ENCODE results near the gene CENPC. TPM values are rescaled to one million over a fixed set of nuclear protein-coding genes. Genes with fewer than 3 reads are reported as not detected.

The CENPC gene
- total RNA-seq, 1 experiment from 2014 or later, result 19.1 TPM

DNA sequence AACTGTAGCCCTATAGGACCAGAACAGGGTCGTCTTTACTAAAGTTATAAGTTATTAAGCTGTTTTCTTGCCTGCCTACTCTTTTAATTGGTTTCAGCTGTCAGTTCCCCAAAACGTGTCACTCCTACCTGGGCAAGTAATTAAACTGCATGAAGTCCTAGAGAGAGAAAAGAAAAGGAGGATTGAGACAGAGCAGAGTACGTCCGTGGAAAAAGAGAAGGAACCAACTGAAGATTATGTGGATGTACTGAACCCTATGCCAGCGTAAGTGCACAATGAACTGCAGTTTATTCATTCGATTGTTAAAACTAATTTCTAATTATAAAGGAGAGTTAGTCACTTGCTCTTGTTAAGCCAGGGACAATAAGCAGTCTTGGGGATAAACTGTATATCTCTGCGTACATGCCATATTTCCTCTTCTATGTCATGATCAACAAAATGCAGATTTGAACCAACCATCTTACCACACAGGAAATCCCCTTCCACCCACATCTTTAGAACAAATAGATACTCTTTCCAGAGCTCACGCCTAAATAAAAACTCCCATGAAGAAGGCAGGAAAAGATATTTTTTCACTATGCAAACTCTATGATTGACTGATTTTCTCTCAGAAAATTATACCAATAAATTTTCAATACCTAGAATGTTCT lies 36.0 kb upstream of the CENPC start:
- TF ChIP-seq FOXP1 (CRISPR knock-in tag; IDR thresholded peaks at IDR 0.05; ENCODE audit: borderline replicate concordance) (no peak), IRF2 (CRISPR knock-in tag; IDR thresholded peaks at IDR 0.05; ENCODE audit: borderline replicate concordance, low read depth) (no peak), MXD4 (CRISPR knock-in tag; IDR thresholded peaks at IDR 0.05; ENCODE audit: borderline replicate concordance) (no peak), ATF1 (CRISPR knock-in tag; IDR thresholded peaks at IDR 0.05) (no peak), NFYB (CRISPR knock-in tag; conservative IDR thresholded peaks at IDR 0.05; ENCODE audit: low read depth) (no peak), GRHL2 (CRISPR knock-in tag; IDR thresholded peaks at IDR 0.05; ENCODE audit: insufficient replicate concordance, severe bottlenecking) (no peak), NR1H2 (CRISPR knock-in tag; IDR thresholded peaks at IDR 0.05) (no peak), ZNF671 (CRISPR knock-in tag; IDR thresholded peaks at IDR 0.05) (no peak), ZNF317 (CRISPR knock-in tag; IDR thresholded peaks at IDR 0.05; ENCODE audit: borderline replicate concordance, low read depth) (no peak), NFE2L1 (CRISPR knock-in tag; IDR thresholded peaks at IDR 0.05) (no peak), ETV6 (CRISPR knock-in tag; IDR thresholded peaks at IDR 0.05) (no peak), MYBL2 (CRISPR knock-in tag; IDR thresholded peaks at IDR 0.05) (no peak)
- TF ChIP-seq, protein P1, sequence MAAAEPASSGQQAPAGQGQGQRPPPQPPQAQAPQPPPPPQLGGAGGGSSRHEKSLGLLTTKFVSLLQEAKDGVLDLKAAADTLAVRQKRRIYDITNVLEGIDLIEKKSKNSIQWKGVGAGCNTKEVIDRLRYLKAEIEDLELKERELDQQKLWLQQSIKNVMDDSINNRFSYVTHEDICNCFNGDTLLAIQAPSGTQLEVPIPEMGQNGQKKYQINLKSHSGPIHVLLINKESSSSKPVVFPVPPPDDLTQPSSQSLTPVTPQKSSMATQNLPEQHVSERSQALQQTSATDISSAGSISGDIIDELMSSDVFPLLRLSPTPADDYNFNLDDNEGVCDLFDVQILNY (CRISPR knock-in tag; IDR thresholded peaks at IDR 0.05), result no peak
- TF ChIP-seq, protein P2, sequence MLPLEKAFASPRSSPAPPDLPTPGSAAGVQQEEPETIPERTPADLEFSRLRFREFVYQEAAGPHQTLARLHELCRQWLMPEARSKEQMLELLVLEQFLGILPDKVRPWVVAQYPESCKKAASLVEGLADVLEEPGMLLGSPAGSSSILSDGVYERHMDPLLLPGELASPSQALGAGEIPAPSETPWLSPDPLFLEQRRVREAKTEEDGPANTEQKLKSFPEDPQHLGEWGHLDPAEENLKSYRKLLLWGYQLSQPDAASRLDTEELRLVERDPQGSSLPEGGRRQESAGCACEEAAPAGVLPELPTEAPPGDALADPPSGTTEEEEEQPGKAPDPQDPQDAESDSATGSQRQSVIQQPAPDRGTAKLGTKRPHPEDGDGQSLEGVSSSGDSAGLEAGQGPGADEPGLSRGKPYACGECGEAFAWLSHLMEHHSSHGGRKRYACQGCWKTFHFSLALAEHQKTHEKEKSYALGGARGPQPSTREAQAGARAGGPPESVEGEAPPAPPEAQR (CRISPR knock-in tag; IDR thresholded peaks at IDR 0.05), result no peak
- TF ChIP-seq, protein P3, sequence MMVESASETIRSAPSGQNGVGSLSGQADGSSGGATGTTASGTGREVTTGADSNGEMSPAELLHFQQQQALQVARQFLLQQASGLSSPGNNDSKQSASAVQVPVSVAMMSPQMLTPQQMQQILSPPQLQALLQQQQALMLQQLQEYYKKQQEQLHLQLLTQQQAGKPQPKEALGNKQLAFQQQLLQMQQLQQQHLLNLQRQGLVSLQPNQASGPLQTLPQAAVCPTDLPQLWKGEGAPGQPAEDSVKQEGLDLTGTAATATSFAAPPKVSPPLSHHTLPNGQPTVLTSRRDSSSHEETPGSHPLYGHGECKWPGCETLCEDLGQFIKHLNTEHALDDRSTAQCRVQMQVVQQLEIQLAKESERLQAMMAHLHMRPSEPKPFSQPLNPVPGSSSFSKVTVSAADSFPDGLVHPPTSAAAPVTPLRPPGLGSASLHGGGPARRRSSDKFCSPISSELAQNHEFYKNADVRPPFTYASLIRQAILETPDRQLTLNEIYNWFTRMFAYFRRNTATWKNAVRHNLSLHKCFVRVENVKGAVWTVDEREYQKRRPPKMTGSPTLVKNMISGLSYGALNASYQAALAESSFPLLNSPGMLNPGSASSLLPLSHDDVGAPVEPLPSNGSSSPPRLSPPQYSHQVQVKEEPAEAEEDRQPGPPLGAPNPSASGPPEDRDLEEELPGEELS (CRISPR knock-in tag; IDR thresholded peaks at IDR 0.05), result no peak
- TF ChIP-seq, protein P4, sequence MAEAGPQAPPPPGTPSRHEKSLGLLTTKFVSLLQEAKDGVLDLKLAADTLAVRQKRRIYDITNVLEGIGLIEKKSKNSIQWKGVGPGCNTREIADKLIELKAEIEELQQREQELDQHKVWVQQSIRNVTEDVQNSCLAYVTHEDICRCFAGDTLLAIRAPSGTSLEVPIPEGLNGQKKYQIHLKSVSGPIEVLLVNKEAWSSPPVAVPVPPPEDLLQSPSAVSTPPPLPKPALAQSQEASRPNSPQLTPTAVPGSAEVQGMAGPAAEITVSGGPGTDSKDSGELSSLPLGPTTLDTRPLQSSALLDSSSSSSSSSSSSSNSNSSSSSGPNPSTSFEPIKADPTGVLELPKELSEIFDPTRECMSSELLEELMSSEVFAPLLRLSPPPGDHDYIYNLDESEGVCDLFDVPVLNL (CRISPR knock-in tag; IDR thresholded peaks at IDR 0.05; ENCODE audit: borderline replicate concordance, low read depth), result no peak
- TF ChIP-seq, protein P5, sequence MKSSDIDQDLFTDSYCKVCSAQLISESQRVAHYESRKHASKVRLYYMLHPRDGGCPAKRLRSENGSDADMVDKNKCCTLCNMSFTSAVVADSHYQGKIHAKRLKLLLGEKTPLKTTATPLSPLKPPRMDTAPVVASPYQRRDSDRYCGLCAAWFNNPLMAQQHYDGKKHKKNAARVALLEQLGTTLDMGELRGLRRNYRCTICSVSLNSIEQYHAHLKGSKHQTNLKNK (CRISPR knock-in tag; IDR thresholded peaks at IDR 0.05), result no peak
- TF ChIP-seq, protein P6, sequence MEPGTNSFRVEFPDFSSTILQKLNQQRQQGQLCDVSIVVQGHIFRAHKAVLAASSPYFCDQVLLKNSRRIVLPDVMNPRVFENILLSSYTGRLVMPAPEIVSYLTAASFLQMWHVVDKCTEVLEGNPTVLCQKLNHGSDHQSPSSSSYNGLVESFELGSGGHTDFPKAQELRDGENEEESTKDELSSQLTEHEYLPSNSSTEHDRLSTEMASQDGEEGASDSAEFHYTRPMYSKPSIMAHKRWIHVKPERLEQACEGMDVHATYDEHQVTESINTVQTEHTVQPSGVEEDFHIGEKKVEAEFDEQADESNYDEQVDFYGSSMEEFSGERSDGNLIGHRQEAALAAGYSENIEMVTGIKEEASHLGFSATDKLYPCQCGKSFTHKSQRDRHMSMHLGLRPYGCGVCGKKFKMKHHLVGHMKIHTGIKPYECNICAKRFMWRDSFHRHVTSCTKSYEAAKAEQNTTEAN (CRISPR knock-in tag; IDR thresholded peaks at IDR 0.05), result no peak
- TF ChIP-seq, protein P7, sequence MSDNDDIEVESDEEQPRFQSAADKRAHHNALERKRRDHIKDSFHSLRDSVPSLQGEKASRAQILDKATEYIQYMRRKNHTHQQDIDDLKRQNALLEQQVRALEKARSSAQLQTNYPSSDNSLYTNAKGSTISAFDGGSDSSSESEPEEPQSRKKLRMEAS (CRISPR knock-in tag; IDR thresholded peaks at IDR 0.05), result no peak
- TF ChIP-seq, protein P8, sequence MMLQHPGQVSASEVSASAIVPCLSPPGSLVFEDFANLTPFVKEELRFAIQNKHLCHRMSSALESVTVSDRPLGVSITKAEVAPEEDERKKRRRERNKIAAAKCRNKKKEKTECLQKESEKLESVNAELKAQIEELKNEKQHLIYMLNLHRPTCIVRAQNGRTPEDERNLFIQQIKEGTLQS (CRISPR knock-in tag; conservative IDR thresholded peaks at IDR 0.05), result no peak
- DNase-seq (ENCODE audit: low spot score) (no peak), ATAC-seq (no peak)
- Mint-ChIP-seq H3K4me3 (no peak overlapping the region), H3K4me1 (no peaks in the 10 kb centered on the region), H3K9me3 (no peaks in the 10 kb centered on the region), H3K36me3 (no peaks in the 10 kb centered on the region), H3K27me3 (ENCODE audit: low read depth) (no peaks in the 10 kb centered on the region), H3K27ac (no peak overlapping the region)
- ChIA-PET CTCF (no interaction called here), POLR2A (no interaction called here)

All from WTC11 (cell line).